Activated naive CD8-positive, alpha-beta T cell treated with anti-CD3 and anti-CD28 coated beads, Interleukin-2, amount 50 U/mL, for 16 hours (primary cell): ENCODE results near the gene SULF2.

Experiments used
- DNase-seq: peaks from one replicate; pipeline ENCODE4 v3.0.0-alpha.2; 2020; ENCODE audit warnings: low read depth, low spot score

The SULF2 gene

GRCh38 chr20:47648943-47649342, 136.3 kb downstream of the SULF2 start:
- no peak for DNase-seq

- no peak for DNase-seq
Measured at GRCh38 chr20:47647994-47648393, 137.3 kb downstream of the SULF2 start.

- no peak for DNase-seq
Measured at GRCh38 chr20:47645632-47646031, 139.6 kb downstream of the SULF2 start.

GRCh38 chr20:47642624-47643023, 142.7 kb downstream of the SULF2 start:
- DNase-seq: no peak

GRCh38 chr20:47642118-47642517, 143.2 kb downstream of the SULF2 start:
- no peak for DNase-seq

- no peak for DNase-seq
Measured at GRCh38 chr20:47638851-47639250, 146.4 kb downstream of the SULF2 start.

- DNase-seq: no peak
Measured at GRCh38 chr20:47635256-47635655, 150.0 kb downstream of the SULF2 start.

- no peak for DNase-seq
Measured at GRCh38 chr20:47631078-47631477, 154.2 kb downstream of the SULF2 start.

GRCh38 chr20:47629907-47630306, 155.4 kb downstream of the SULF2 start:
- DNase-seq: no peak

GRCh38 chr20:47627540-47627939, 157.7 kb downstream of the SULF2 start:
- no peak for DNase-seq

- no peak for DNase-seq
Measured at GRCh38 chr20:47623206-47623605, 162.1 kb downstream of the SULF2 start.

GRCh38 chr20:47622118-47622665, 163.1 kb downstream of the SULF2 start:
- DNase-seq: no peak

- DNase-seq: no peak
Measured at GRCh38 chr20:47620808-47621805, 164.2 kb downstream of the SULF2 start.

- DNase-seq: no peak
Measured at GRCh38 chr20:47618479-47618878, 166.8 kb downstream of the SULF2 start.

- DNase-seq: no peak
Measured at GRCh38 chr20:47614703-47615309, 170.5 kb downstream of the SULF2 start.

- DNase-seq: no peak
Measured at GRCh38 chr20:47612670-47613069, 172.6 kb downstream of the SULF2 start.

GRCh38 chr20:47611785-47612184, 173.5 kb downstream of the SULF2 start:
- no peak for DNase-seq

GRCh38 chr20:47610945-47611250, 174.4 kb downstream of the SULF2 start:
- no peak for DNase-seq

- peak; percentile 40 for DNase-seq
Measured at GRCh38 chr20:47610247-47610944, 174.9 kb downstream of the SULF2 start.

GRCh38 chr20:47609001-47609400, 176.3 kb downstream of the SULF2 start:
- DNase-seq: no peak
